Naive thymus-derived CD4-positive, alpha-beta T cell (primary cell): ENCODE results near the gene VARS1. TPM values are rescaled to one million over a fixed set of nuclear protein-coding genes. Genes with fewer than 3 reads are reported as not detected.
"Not testable (repeated sequence)": the region's sequence is repeated elsewhere in the genome, so short reads cannot be mapped to it uniquely, and the experiment has no call there.

ENCODE experiments used
- ATAC-seq: fragments of 150-1000 bp; cut with Tn5 transposase; 2 replicates; pipeline ENCODE4 v1.10.0; 2021; ENCODE audit warnings: mild to moderate bottlenecking, moderate library complexity
- CTCF ChIA-PET: fragments of 350-600 bp; sonication (Branson Sonifier 250); formaldehyde crosslinking; loops from one replicate; lab custom pipeline; 2021; ENCODE audit warnings: antibody characterized with exemption; lab: Charles Lee
- POLR2A ChIA-PET: fragments of 350-600 bp; sonication (Branson Sonifier 250); formaldehyde crosslinking; loops from one replicate; lab custom pipeline; 2021; ENCODE audit warnings: antibody characterized with exemption, inconsistent platforms; lab: Charles Lee
- DNase-seq, 9 donors: peaks; one replicate each; pipeline versions ENCODE4 v3.0.0 to v3.0.0-alpha.2; 2020 to 2022; ENCODE audit warnings: mixed read lengths in 1 of 9
- H3K27ac ChIP-seq: one replicate; pipeline ENCODE4 v1.7.0; 2013; ENCODE audit warnings: mild to moderate bottlenecking, low read depth, low read length, moderate library complexity
- H3K27me3 ChIP-seq, 2 donors: one replicate each; pipeline ENCODE4 v1.7.0; 2013; ENCODE audit warnings: low read length in 2 of 2, mild to moderate bottlenecking in 2 of 2, moderate library complexity in 2 of 2; ENCODE audit not compliant: control insufficient read depth in 2 of 2, insufficient read depth in 2 of 2
- H3K36me3 ChIP-seq, 3 experiments: 1 replicate in 2 of 3; 2 replicates in 1 of 3; pipeline ENCODE4 v1.7.0; 2013; ENCODE audit warnings: low read length in 3 of 3, mild to moderate bottlenecking in 3 of 3, moderate library complexity in 1 of 3; ENCODE audit not compliant: insufficient read depth in 3 of 3, control insufficient read depth in 2 of 3
- H3K4me1 ChIP-seq, 2 donors: one replicate each; pipeline ENCODE4 v1.7.0; 2013; ENCODE audit warnings: low read length in 2 of 2, mild to moderate bottlenecking in 2 of 2, moderate library complexity in 1 of 2; ENCODE audit not compliant: control insufficient read depth in 2 of 2, insufficient read depth in 2 of 2
- H3K4me3 ChIP-seq: 2 replicates; pipeline ENCODE4 v1.7.0; 2013; ENCODE audit warnings: mild to moderate bottlenecking, low read length
- H3K9me3 ChIP-seq, 3 experiments: 1 replicate in 2 of 3; 2 replicates in 1 of 3; pipeline ENCODE4 v1.7.0; 2013; ENCODE audit warnings: low read length in 3 of 3; ENCODE audit not compliant: control insufficient read depth in 2 of 3
- H3K27ac Mint-ChIP-seq, 9 donors: one replicate each; pipeline ENCODE4 v1.8.0; 2020 to 2022; ENCODE audit warnings: mixed read lengths in 9 of 9, mild to moderate bottlenecking in 8 of 9, moderate library complexity in 5 of 9, inconsistent platforms in 2 of 9
- H3K27me3 Mint-ChIP-seq, 5 donors: one replicate each; pipeline ENCODE4 v1.8.0; 2021 to 2022; ENCODE audit warnings: mixed read lengths in 5 of 5, mild to moderate bottlenecking in 1 of 5
- H3K36me3 Mint-ChIP-seq, 5 donors: one replicate each; pipeline ENCODE4 v1.8.0; 2020 to 2022; ENCODE audit warnings: mixed read lengths in 5 of 5, mild to moderate bottlenecking in 3 of 5, inconsistent platforms in 1 of 5
- H3K4me1 Mint-ChIP-seq, 7 donors: one replicate each; pipeline ENCODE4 v1.8.0; 2020 to 2022; ENCODE audit warnings: mixed read lengths in 7 of 7, mild to moderate bottlenecking in 3 of 7, inconsistent platforms in 1 of 7
- H3K4me3 Mint-ChIP-seq, 10 donors: one replicate each; pipeline ENCODE4 v1.8.0; 2020 to 2022; ENCODE audit warnings: mild to moderate bottlenecking in 10 of 10, mixed read lengths in 10 of 10, moderate library complexity in 6 of 10, inconsistent platforms in 2 of 10
- H3K9me3 Mint-ChIP-seq, 11 donors: one replicate each; pipeline ENCODE4 v1.8.0; 2020 to 2022; ENCODE audit warnings: mixed read lengths in 11 of 11, mild to moderate bottlenecking in 4 of 11, inconsistent platforms in 1 of 11, moderate library complexity in 1 of 11
- intact Hi-C, 2 donors: fragments of 100-400 bp; cut with micrococcal nuclease; formaldehyde crosslinking; loops; one replicate each; pipeline ENCODE4 v1.15.1; 2023
- polyA plus RNA-seq, 2 donors: library from polyadenylated mRNA; unstranded; fragments of 300-500 nt; fragmentation: Illumina TruSeq; gene quantifications; one replicate each; pipeline ENCODE4 v1.2.3, GENCODE V29; 2021
- total RNA-seq, 6 experiments: library from RNA in 5 of 6; stranded (reverse) in 5 of 6; gene quantifications; 1 replicate in 5 of 6; 2 replicates in 1 of 6; pipeline ENCODE4 v1.2.3 and lab custom pipeline; 2021 to 2026

VARS1 gene
- total and polyA plus RNA-seq, 7 experiments from 2014 or later = 32.2 to 84.2 (median 44.8) TPM

DNA sequence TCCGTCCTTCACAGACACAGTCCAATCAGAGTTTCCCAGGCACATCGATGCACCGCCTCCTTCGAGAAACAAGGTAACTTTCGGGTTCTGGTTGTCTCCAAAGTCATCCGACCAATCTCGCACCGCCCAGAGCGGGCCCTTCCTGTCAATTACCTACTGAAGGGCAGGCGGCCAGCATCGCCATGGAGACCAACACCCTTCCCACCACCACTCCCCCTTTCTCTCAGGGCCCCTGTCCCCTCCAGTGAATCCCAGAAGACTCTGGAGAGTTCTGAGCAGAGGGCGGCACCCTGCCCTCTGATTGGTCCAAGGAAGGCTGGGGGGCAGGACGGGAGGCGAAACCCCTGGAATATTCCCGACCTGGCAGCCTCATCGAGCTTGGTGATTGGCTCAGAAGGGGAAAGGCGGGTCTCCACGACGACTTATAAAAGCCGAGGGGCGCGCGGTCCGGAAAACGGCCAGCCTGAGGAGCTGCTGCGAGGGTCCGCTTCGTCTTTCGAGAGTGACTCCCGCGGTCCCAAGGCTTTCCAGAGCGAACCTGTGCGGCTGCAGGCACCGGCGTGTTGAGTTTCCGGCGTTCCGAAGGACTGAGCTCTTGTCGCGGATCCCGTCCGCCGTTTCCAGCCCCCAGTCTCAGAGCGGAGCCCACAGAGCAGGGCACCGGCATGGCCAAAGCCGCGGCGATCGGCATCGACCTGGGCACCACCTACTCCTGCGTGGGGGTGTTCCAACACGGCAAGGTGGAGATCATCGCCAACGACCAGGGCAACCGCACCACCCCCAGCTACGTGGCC, 31.9 kb upstream of the VARS1 start, which contains the start of gene HSPA1B:
Gene HSPA1B, plus strand, starts transcription at position 453 of the 794 bp plus-strand sequence. Its CDS starts 213 bp downstream, at position 666.
- Histone ChIP-seq H3K36me3 (no peaks in the 10 kb centered on the region), H3K4me1 (peaks cover 12 to 17% of the 10 kb centered on the region in 2 donors), H3K4me3 (peak within 1 kb of the TSS; percentile 74), H3K27ac (peak within 1 kb of the TSS; percentile 72), H3K9me3 (no peaks in the 10 kb centered on the region), H3K27me3 (no peaks in the 10 kb centered on the region)
- no peaks in the 10 kb centered on the region for H3K9me3 Mint-ChIP-seq
- ATAC-seq (peak; percentile 80), DNase-seq (peak; percentile 55 to 96 (median 82))
- H3K4me1 Mint-ChIP-seq = peaks cover 11 to 51% (median 46%) of the 10 kb centered on the region in 7 donors
- H3K27me3 Mint-ChIP-seq = no peaks in the 10 kb centered on the region
- intact Hi-C loops = loop anchor here (1.0 to 10.0 kb wide), 10 partner anchors 32 to 368 kb away; partner anchors contain the start of genes DDAH2 (in 1 of the 2), GPANK1 (in 1 of the 2), GPSM3 (in 1 of the 2) and NEU1 (in 1 of the 2)
- H3K4me3 Mint-ChIP-seq = peak within 1 kb of the TSS; percentile 85 to 97 (median 90)
- CTCF ChIA-PET = interaction anchor here (0.6 to 1.5 kb wide), 8 partner anchors 12 to 147 kb away, joined by 3 to 7 read pairs (median 4); partner anchors contain the start of genes HSPA1A, HSPA1L, LSM2 and LY6G5C
- H3K36me3 Mint-ChIP-seq = peaks cover 0 to 3% (median 0%) of the 10 kb centered on the region in 5 donors
- POLR2A ChIA-PET = interaction anchor here (0.8 to 3.4 kb wide), 18 partner anchors 8 to 279 kb away, joined by 3 to 29 read pairs (median 5); partner anchors contain the start of genes ABHD16A, BAG6, DDAH2 and GPANK1
- H3K27ac Mint-ChIP-seq = peak within 1 kb of the TSS; percentile 93 to 99 (median 97)

DNA sequence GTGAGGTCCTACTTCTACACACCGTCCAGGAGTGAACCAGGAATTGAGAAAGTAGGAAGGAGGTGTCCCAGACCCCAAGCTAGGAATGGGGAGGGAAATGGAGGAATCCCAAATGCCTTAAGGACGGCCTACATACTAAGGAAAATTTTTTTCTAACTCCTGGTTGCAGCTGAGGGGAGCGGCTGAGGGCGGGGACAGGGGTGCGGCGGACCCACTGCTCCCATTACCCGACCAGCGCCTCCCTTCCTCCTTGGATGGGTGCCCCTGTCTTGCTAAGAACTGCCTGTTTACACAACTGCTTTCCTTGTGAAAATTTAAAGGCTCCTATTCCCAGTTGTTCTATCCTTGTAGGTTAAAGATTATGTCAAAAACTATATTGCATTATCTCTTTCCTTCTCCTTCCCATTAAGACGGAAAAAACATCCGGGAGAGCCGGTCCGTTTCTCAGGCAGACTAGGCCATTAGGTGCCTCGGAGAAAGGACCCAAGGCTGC, 31.3 kb upstream of the VARS1 start:
- no peak for DNase-seq
- Histone ChIP-seq H3K36me3 (no peaks in the 10 kb centered on the region), H3K4me1 (peaks cover 12 to 17% of the 10 kb centered on the region in 2 donors), H3K27me3 (no peaks in the 10 kb centered on the region), H3K9me3 (no peaks in the 10 kb centered on the region), H3K27ac (peak overlapping the region; percentile 72), H3K4me3 (peak overlapping the region; percentile 74)
- Mint-ChIP-seq H3K36me3 (peaks cover 0 to 3% (median 0%) of the 10 kb centered on the region in 5 donors), H3K27ac (peak overlapping the region; percentile 93 to 99 (median 97)), H3K4me3 (peak overlapping the region; percentile 85 to 97 (median 90)), H3K9me3 (no peaks in the 10 kb centered on the region), H3K27me3 (no peaks in the 10 kb centered on the region), H3K4me1 (peaks cover 11 to 57% (median 51%) of the 10 kb centered on the region in 7 donors)
- POLR2A ChIA-PET = interaction anchor here (0.6 to 3.4 kb wide), 17 partner anchors 9 to 278 kb away, joined by 3 to 29 read pairs (median 5); partner anchors contain the start of genes ABHD16A, BAG6, DDAH2 and HSPA1A
- CTCF ChIA-PET = interaction anchor here (0.6 to 1.5 kb wide), 6 partner anchors 19 to 146 kb away, joined by 3 to 7 read pairs (median 5); partner anchors contain the start of genes CLIC1, LSM2 and LY6G5C
- intact Hi-C loops = loop anchor here (1.0 to 10.0 kb wide), 10 partner anchors 32 to 368 kb away; partner anchors contain the start of genes DDAH2 (in 1 of the 2), GPANK1 (in 1 of the 2), GPSM3 (in 1 of the 2) and NEU1 (in 1 of the 2)
- ATAC-seq = peak; percentile 10

DNA sequence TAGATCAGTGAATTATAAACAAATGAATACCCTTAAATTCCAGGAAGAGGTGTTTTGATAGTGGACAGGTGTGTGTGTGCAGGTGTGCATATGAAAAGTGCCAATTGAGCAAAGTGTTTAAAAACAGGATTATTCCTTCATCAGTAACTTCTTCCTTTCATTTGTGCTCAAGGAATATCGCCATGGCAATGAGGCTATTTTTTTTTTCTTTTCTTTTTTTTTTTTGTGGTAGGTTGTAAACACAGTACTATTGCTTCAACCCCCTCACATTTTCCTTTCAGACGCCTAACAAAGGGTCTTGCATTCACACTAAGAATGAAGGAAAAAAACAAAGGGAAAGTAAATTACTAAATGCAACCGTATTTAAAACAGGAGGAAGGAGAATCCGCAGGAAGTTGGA, 30.0 kb upstream of the VARS1 start:
- DNase-seq = no peak
- H3K36me3 ChIP-seq = no peaks in the 10 kb centered on the region
- H3K27me3 Mint-ChIP-seq = no peaks in the 10 kb centered on the region
- peak overlapping the region in 7 of 9 donors; percentile 21 to 99 (median 94) for H3K27ac Mint-ChIP-seq
- H3K4me1 Mint-ChIP-seq = peaks cover 13 to 61% (median 50%) of the 10 kb centered on the region in 7 donors
- H3K27me3 ChIP-seq = no peaks in the 10 kb centered on the region
- H3K4me3 ChIP-seq = no peak overlapping the region
- ChIA-PET POLR2A (interaction anchor here (0.6 to 3.4 kb wide), 6 partner anchors 10 to 168 kb away, joined by 3 to 29 read pairs (median 4); partner anchors contain the start of genes HSPA1A, HSPA1L and LSM2), CTCF (no interaction called here)
- intact Hi-C loops = loop anchor here in 1 of 2 donors (10.0 kb wide), 1 partner anchor 369 kb away; the partner anchor contains the start of genes GPSM3 and PBX2
- H3K4me1 ChIP-seq = peaks cover 12 to 13% of the 10 kb centered on the region in 2 donors
- no peaks in the 10 kb centered on the region for H3K9me3 ChIP-seq
- H3K36me3 Mint-ChIP-seq = peaks cover 0 to 3% (median 0%) of the 10 kb centered on the region in 5 donors
- no peak for ATAC-seq
- H3K9me3 Mint-ChIP-seq = no peaks in the 10 kb centered on the region
- peak overlapping the region; percentile 29 for H3K27ac ChIP-seq
- peak overlapping the region in 8 of 10 donors; percentile 25 to 97 (median 90) for H3K4me3 Mint-ChIP-seq

DNA sequence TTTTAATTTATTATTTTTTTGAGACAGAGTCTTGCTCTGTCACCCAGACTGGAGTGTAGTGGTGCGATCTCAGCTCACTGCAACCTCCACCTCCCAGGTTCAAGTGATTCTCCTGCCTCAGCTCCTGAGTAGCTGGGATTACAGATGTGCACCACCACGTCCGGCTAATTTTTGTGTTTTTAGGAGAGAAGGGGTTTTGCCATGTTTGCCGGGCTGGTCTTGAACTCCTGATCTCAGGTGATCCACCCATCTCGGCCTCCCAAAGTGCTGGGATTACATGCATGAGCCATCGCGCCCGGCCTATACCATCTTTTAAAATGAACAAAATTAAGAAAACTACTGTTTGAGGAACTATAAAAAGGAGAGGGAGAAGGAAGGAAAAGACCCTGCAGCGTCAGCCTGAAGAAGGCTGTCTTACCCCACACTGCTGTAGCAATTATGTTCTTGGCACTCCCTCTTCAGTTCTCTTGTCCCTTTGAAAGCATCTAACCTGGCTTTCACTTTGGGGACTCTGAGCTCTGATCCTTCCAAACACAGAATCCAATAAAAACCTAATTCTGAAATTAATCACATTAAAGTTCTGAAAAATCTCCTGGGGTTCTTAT, 28.1 kb upstream of the VARS1 start:
- H3K4me3 ChIP-seq, H3K27me3 ChIP-seq, ATAC-seq, H3K9me3 ChIP-seq, H3K27me3 Mint-ChIP-seq, H3K36me3 Mint-ChIP-seq, H3K36me3 ChIP-seq, DNase-seq, H3K9me3 Mint-ChIP-seq, H3K27ac ChIP-seq: not testable (repeated sequence)
- CTCF ChIA-PET = interaction anchor here (1.3 kb wide), 1 partner anchor 94 kb away, joined by 6 read pairs; the partner anchor contains the start of gene DDAH2
- POLR2A ChIA-PET = interaction anchor here (0.6 to 1.7 kb wide), 3 partner anchors 12 to 86 kb away, joined by 3 to 5 read pairs (median 4); no protein-coding TSS in a partner anchor
- Mint-ChIP-seq H3K27ac (peak overlapping the region in 6 of 9 donors; percentile 28 to 93 (median 46)), H3K4me1 (peaks cover 11 to 60% (median 52%) of the 10 kb centered on the region in 7 donors), H3K4me3 (peak overlapping the region in 5 of 10 donors; percentile 29 to 42 (median 34))
- intact Hi-C loops = loop anchor here in 1 of 2 donors (10.0 kb wide), 1 partner anchor 371 kb away; the partner anchor contains the start of genes GPSM3 and PBX2
- H3K4me1 ChIP-seq = peaks cover 18 to 22% of the 10 kb centered on the region in 2 donors

DNA sequence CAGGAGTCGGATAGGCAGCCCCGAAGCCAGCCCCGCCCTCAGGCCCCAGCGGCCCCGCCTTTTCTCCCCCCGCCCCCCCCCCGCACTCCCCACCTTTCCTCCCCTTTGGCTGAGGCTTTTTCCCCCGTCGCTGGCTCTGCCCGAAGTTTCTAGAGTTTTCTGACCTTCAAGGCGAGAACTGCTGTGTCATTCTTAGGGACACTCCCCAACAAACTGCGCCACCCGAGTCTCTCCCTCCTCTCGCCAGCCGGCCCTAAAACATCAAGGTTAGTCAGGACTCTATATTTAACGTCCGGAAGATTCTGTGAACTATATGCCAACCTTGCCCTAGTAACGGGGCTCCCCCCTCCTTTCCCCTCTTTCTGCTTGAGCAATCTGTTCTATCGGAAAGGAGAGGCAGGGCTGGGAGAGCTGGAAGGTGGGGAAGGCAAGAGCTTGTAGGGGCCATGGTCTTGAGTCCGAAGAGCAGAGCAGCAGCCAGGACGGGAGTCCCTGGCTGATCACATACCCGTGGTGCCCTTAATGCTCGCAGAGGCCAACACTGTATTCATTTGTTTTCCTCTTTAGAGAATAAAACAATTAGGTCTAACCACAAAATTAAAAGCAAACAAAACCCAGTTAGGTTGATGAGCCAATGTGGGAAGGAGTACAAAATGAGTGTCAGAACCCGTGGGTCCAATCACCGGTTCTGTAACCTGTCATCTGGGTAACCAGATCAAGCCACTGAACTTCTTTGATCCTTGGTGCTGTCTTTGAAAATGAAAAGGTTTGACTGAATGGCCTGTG, 26.7 kb upstream of the VARS1 start:
- intact Hi-C loops = loop anchor here (1.0 to 10.0 kb wide), 2 partner anchors 157 to 373 kb away; partner anchors contain the start of genes GPSM3 (in 1 of the 2) and PBX2 (in 1 of the 2)
- ChIA-PET CTCF (interaction anchor here (0.6 to 1.3 kb wide), 2 partner anchors 67 to 92 kb away, joined by 3 to 6 read pairs; partner anchors contain the start of gene DDAH2), POLR2A (interaction anchor here (0.6 to 1.7 kb wide), 12 partner anchors 11 to 281 kb away, joined by 3 to 6 read pairs (median 4); partner anchors contain the start of genes ABHD16A, C6orf47, DDX39B and LY6G5C)
- H3K4me1 ChIP-seq = peaks cover 24 to 27% of the 10 kb centered on the region in 2 donors
- Mint-ChIP-seq H3K27ac (peak overlapping the region; percentile 87 to 98 (median 94)), H3K4me1 (peaks cover 9 to 72% (median 62%) of the 10 kb centered on the region in 7 donors), H3K36me3 (peaks cover 0 to 13% (median 0%) of the 10 kb centered on the region in 5 donors), H3K4me3 (peak overlapping the region; percentile 92 to 98 (median 94)), H3K27me3 (no peaks in the 10 kb centered on the region), H3K9me3 (no peaks in the 10 kb centered on the region)
- H3K36me3 ChIP-seq = no peaks in the 10 kb centered on the region
- peak; percentile 57 for ATAC-seq
- DNase-seq = peak in 8 of 9 donors; percentile 46 to 72 (median 58)
- H3K4me3 ChIP-seq = peak overlapping the region; percentile 92
- H3K27me3 ChIP-seq = no peaks in the 10 kb centered on the region
- no peaks in the 10 kb centered on the region for H3K9me3 ChIP-seq
- H3K27ac ChIP-seq = peak overlapping the region; percentile 81
